Measurements from ENCODE around the gene FHIT.

GRCh38 chr3:61108247-61109019, 142.8 kb downstream of the FHIT start:
- TF ChIP-seq CTCF (IDR thresholded peaks at IDR 0.05), result no peak
- no peak for TF ChIP-seq EZH2 (IDR thresholded peaks at IDR 0.05)
- no peak for TF ChIP-seq EZH2phosphoT487 (IDR thresholded peaks at IDR 0.05)

Data from neural progenitor cell (in vitro differentiated cells).